ENCODE data around the gene ZCCHC4.

ZCCHC4 gene

DNA sequence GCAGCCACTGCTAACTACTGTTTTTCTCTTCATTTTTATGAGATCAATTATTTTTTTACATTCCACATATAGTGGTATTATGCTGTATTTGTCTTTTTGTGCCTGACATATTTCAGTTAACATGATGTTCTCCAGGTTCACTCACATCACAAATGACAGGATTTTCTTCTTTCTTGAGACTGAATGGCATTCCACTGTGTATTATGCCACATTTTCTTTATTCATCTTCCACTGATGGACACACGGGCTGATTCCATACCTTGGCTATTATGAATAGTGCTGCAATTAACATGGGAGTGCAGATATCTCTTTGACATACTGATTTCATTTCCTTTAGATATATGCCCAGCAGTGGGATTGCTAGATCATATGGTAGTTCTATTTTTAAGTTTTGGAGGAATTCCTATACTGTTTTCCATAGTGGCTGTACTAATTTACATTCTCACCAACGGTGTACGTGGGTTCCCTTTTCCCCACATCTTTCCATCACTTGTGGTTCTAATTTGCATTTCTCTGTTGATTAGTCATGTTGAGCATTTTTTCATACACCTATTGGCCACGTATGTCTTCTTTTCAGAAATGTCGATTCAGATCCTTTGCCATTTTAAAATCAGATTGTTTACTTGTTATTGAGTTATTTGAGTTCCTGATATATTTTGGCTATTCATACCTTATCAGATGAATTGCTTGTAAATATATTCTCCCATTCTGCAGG is 14.9 kb upstream of the ZCCHC4 start:
- ChIA-PET CTCF (no interaction called here), POLR2A (no interaction called here)
- TF ChIP-seq IKZF3 (tag by site-specific recombination; IDR thresholded peaks at IDR 0.05) (no peak), SCRT2 (tag by site-specific recombination; IDR thresholded peaks at IDR 0.05) (no peak), PRDM1 (tag by site-specific recombination; IDR thresholded peaks at IDR 0.05) (no peak), HOXC10 (CRISPR knock-in tag; IDR thresholded peaks at IDR 0.05) (no peak), MEIS1 (CRISPR knock-in tag; IDR thresholded peaks at IDR 0.05; ENCODE audit: borderline replicate concordance) (no peak), ZNF747 (tag by site-specific recombination; IDR thresholded peaks at IDR 0.05) (no peak), ZNF626 (tag by site-specific recombination; IDR thresholded peaks at IDR 0.05) (no peak), OSR2 (tag by site-specific recombination; IDR thresholded peaks at IDR 0.05) (no peak), GLIS2 (tag by site-specific recombination; IDR thresholded peaks at IDR 0.05) (no peak)
- TF ChIP-seq, protein P1, sequence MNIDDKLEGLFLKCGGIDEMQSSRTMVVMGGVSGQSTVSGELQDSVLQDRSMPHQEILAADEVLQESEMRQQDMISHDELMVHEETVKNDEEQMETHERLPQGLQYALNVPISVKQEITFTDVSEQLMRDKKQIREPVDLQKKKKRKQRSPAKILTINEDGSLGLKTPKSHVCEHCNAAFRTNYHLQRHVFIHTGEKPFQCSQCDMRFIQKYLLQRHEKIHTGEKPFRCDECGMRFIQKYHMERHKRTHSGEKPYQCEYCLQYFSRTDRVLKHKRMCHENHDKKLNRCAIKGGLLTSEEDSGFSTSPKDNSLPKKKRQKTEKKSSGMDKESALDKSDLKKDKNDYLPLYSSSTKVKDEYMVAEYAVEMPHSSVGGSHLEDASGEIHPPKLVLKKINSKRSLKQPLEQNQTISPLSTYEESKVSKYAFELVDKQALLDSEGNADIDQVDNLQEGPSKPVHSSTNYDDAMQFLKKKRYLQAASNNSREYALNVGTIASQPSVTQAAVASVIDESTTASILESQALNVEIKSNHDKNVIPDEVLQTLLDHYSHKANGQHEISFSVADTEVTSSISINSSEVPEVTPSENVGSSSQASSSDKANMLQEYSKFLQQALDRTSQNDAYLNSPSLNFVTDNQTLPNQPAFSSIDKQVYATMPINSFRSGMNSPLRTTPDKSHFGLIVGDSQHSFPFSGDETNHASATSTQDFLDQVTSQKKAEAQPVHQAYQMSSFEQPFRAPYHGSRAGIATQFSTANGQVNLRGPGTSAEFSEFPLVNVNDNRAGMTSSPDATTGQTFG (tag by site-specific recombination; IDR thresholded peaks at IDR 0.05; ENCODE audit: borderline replicate concordance), result no peak
- TF ChIP-seq, protein P2, sequence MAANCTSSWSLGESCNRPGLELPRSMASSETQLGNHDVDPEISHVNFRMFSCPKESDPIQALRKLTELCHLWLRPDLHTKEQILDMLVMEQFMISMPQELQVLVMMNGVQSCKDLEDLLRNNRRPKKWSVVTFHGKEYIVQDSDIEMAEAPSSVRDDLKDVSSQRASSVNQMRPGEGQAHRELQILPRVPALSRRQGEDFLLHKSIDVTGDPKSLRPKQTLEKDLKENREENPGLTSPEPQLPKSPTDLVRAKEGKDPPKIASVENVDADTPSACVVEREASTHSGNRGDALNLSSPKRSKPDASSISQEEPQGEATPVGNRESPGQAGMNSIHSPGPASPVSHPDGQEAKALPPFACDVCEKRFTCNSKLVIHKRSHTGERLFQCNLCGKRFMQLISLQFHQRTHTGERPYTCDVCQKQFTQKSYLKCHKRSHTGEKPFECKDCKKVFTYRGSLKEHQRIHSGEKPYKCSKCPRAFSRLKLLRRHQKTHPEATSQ (tag by site-specific recombination; IDR thresholded peaks at IDR 0.05), result no peak
- TF ChIP-seq, protein P3, sequence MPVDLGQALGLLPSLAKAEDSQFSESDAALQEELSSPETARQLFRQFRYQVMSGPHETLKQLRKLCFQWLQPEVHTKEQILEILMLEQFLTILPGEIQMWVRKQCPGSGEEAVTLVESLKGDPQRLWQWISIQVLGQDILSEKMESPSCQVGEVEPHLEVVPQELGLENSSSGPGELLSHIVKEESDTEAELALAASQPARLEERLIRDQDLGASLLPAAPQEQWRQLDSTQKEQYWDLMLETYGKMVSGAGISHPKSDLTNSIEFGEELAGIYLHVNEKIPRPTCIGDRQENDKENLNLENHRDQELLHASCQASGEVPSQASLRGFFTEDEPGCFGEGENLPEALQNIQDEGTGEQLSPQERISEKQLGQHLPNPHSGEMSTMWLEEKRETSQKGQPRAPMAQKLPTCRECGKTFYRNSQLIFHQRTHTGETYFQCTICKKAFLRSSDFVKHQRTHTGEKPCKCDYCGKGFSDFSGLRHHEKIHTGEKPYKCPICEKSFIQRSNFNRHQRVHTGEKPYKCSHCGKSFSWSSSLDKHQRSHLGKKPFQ (tag by site-specific recombination; IDR thresholded peaks at IDR 0.05), result no peak
- TF ChIP-seq, protein P4, sequence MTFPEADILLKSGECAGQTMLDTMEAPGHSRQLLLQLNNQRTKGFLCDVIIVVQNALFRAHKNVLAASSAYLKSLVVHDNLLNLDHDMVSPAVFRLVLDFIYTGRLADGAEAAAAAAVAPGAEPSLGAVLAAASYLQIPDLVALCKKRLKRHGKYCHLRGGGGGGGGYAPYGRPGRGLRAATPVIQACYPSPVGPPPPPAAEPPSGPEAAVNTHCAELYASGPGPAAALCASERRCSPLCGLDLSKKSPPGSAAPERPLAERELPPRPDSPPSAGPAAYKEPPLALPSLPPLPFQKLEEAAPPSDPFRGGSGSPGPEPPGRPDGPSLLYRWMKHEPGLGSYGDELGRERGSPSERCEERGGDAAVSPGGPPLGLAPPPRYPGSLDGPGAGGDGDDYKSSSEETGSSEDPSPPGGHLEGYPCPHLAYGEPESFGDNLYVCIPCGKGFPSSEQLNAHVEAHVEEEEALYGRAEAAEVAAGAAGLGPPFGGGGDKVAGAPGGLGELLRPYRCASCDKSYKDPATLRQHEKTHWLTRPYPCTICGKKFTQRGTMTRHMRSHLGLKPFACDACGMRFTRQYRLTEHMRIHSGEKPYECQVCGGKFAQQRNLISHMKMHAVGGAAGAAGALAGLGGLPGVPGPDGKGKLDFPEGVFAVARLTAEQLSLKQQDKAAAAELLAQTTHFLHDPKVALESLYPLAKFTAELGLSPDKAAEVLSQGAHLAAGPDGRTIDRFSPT (tag by site-specific recombination; IDR thresholded peaks at IDR 0.05), result no peak
- Histone ChIP-seq H3K4me3 (ENCODE audit: low read depth, low read length) (no peak overlapping the region), H3K4me1 (ENCODE audit: control insufficient read depth, insufficient read depth, low read length) (no peaks in the 10 kb centered on the region), H3K27ac (ENCODE audit: extremely low read depth, low read depth, low read length) (no peak overlapping the region), H3K9me3 (ENCODE audit: control insufficient read depth, insufficient read depth, low read depth, low read length) (no peaks in the 10 kb centered on the region), H3K36me3 (ENCODE audit: control insufficient read depth in 2 of 2, insufficient read depth in 1 of 2, low read length in 2 of 2) (no peaks in the 10 kb centered on the region)

DNA sequence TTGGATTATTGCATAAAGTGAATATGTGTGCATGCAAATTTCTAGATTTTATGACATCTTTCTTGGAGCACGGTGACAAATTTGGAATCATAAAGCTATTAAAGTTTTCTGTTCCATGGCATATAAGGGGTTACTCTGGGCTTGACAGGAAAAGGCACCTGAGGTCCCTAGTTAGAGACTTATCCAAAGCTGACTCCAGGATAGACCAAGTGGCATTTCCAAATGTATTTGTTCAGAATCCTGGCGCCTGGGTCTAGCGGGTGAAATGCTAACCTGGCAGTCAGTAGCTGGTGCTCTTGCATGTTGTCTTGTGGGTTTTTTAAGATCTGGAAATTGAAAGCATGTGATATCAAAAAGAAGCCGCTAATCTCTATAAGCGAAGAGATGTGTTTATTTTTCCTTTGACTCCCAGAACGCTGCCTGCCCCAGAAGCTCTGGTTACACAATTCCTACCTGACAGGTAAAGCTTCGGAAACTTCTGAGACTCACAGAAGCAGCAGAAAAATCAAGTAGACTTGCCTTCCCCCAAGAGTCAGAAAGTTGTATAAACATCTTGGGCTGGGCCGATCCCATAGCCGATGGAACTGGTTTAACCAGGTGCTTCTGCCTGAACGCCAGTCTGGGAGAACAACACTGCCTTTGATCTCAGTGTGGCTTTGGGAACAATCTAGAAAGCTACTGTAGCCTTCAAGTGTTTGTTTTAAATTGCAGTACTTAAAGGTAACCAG is 12.9 kb upstream of the ZCCHC4 start:
- H3K9me3 ChIP-seq (ENCODE audit: control insufficient read depth, insufficient read depth, low read depth, low read length), result no peaks in the 10 kb centered on the region
- no peak overlapping the region for H3K4me3 ChIP-seq (ENCODE audit: low read depth, low read length)
- H3K27ac ChIP-seq (ENCODE audit: extremely low read depth, low read depth, low read length), result no peak overlapping the region
- ChIA-PET POLR2A (no interaction called here), CTCF (interaction anchor here (0.7 to 2.3 kb wide), 3 partner anchors 13 to 259 kb away, joined by 3 to 8 read pairs (median 4); partner anchors contain the start of gene ZCCHC4)
- H3K36me3 ChIP-seq (ENCODE audit: control insufficient read depth in 2 of 2, insufficient read depth in 1 of 2, low read length in 2 of 2), result no peaks in the 10 kb centered on the region
- H3K4me1 ChIP-seq (ENCODE audit: control insufficient read depth, insufficient read depth, low read length), result no peaks in the 10 kb centered on the region
- TF ChIP-seq KLF10 (tag by site-specific recombination; IDR thresholded peaks at IDR 0.05) (no peak), ZNF530 (tag by site-specific recombination; IDR thresholded peaks at IDR 0.05; ENCODE audit: low read depth) (no peak), RBAK (tag by site-specific recombination; IDR thresholded peaks at IDR 0.05) (no peak), KLF7 (tag by site-specific recombination; IDR thresholded peaks at IDR 0.05; ENCODE audit: borderline replicate concordance) (no peak)
- TF ChIP-seq, protein P5, sequence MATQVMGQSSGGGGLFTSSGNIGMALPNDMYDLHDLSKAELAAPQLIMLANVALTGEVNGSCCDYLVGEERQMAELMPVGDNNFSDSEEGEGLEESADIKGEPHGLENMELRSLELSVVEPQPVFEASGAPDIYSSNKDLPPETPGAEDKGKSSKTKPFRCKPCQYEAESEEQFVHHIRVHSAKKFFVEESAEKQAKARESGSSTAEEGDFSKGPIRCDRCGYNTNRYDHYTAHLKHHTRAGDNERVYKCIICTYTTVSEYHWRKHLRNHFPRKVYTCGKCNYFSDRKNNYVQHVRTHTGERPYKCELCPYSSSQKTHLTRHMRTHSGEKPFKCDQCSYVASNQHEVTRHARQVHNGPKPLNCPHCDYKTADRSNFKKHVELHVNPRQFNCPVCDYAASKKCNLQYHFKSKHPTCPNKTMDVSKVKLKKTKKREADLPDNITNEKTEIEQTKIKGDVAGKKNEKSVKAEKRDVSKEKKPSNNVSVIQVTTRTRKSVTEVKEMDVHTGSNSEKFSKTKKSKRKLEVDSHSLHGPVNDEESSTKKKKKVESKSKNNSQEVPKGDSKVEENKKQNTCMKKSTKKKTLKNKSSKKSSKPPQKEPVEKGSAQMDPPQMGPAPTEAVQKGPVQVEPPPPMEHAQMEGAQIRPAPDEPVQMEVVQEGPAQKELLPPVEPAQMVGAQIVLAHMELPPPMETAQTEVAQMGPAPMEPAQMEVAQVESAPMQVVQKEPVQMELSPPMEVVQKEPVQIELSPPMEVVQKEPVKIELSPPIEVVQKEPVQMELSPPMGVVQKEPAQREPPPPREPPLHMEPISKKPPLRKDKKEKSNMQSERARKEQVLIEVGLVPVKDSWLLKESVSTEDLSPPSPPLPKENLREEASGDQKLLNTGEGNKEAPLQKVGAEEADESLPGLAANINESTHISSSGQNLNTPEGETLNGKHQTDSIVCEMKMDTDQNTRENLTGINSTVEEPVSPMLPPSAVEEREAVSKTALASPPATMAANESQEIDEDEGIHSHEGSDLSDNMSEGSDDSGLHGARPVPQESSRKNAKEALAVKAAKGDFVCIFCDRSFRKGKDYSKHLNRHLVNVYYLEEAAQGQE (tag by site-specific recombination; IDR thresholded peaks at IDR 0.05), result no peak
- TF ChIP-seq, protein P6, sequence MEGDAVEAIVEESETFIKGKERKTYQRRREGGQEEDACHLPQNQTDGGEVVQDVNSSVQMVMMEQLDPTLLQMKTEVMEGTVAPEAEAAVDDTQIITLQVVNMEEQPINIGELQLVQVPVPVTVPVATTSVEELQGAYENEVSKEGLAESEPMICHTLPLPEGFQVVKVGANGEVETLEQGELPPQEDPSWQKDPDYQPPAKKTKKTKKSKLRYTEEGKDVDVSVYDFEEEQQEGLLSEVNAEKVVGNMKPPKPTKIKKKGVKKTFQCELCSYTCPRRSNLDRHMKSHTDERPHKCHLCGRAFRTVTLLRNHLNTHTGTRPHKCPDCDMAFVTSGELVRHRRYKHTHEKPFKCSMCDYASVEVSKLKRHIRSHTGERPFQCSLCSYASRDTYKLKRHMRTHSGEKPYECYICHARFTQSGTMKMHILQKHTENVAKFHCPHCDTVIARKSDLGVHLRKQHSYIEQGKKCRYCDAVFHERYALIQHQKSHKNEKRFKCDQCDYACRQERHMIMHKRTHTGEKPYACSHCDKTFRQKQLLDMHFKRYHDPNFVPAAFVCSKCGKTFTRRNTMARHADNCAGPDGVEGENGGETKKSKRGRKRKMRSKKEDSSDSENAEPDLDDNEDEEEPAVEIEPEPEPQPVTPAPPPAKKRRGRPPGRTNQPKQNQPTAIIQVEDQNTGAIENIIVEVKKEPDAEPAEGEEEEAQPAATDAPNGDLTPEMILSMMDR (tag by site-specific recombination; IDR thresholded peaks at IDR 0.05), result no peak
